GM20000 (cell line): Measurements from ENCODE around the gene LAMB3.

Experiments
- DNase-seq: peaks from one replicate; pipeline ENCODE4 v3.0.0; 2012; ENCODE audit warnings: low spot score
- TF ChIP-seq, protein P1 (sequence below): IDR thresholded peaks from 2 replicates; pipeline ENCODE4 v1.5.1; 2012; ENCODE audit warnings: mild to moderate bottlenecking, control low read depth; ENCODE audit errors: extremely low read depth, missing control alignments

The LAMB3 gene

GRCh38 chr1:209689477-209689876 is 37.3 kb upstream of the LAMB3 start:
- no peak for DNase-seq
- TF ChIP-seq, protein P1, sequence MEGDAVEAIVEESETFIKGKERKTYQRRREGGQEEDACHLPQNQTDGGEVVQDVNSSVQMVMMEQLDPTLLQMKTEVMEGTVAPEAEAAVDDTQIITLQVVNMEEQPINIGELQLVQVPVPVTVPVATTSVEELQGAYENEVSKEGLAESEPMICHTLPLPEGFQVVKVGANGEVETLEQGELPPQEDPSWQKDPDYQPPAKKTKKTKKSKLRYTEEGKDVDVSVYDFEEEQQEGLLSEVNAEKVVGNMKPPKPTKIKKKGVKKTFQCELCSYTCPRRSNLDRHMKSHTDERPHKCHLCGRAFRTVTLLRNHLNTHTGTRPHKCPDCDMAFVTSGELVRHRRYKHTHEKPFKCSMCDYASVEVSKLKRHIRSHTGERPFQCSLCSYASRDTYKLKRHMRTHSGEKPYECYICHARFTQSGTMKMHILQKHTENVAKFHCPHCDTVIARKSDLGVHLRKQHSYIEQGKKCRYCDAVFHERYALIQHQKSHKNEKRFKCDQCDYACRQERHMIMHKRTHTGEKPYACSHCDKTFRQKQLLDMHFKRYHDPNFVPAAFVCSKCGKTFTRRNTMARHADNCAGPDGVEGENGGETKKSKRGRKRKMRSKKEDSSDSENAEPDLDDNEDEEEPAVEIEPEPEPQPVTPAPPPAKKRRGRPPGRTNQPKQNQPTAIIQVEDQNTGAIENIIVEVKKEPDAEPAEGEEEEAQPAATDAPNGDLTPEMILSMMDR, result no peak

- DNase-seq, result no peak
- TF ChIP-seq, protein P1, result no peak
Measured at GRCh38 chr1:209688746-209689234, 36.6 kb upstream of the LAMB3 start.

- TF ChIP-seq, protein P1, result no peak
- no peak for DNase-seq
Measured at GRCh38 chr1:209686322-209686721, 34.1 kb upstream of the LAMB3 start.

DNA sequence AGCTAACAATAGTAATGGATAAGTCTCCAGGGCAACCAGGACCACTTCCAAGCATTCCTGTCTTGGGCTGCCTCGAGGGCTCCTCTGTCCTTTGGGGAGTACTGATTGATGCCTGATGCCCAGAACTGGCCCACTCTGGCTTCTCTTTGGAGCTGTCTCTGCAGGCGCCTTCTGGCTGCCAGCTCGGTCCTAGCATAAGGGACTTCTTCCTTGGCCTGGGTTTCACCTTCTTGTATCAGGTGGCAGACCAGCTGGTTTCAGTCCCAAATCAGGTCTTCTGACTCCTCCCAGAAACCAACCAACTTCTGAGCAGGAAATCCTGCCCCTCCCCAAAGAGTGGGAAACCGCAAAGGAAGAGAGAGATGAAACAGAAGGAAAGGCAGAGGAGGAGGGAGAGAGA is 33.6 kb upstream of the LAMB3 start:
- TF ChIP-seq, protein P1, result no peak
- no peak for DNase-seq

DNA sequence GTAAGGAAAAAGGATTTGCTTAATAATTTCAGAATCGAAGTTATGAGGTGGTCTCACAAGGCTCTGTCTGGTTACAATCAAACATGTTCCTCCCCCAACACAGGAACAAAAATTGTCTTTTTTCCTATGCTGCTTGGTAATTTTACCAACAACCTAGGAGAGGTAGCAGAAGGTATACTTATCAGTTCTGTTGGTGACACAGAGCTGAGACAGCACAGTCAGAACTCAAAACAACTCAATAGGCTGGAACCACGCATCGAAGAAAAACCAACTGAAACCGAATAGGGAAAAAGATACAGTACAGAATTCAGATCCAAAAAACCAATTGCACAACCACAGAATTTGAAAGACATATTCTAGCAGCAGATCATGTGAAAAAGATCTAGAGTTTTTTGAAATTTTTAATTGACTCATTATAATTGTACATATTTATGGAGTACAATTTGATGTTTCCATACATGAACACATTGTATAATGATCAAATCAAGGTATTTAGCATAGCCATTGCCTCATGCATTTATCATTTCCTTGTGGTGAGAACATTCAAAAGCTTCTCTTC is 26.8 kb upstream of the LAMB3 start:
- TF ChIP-seq, protein P1, result no peak
- no peak for DNase-seq

GRCh38 chr1:209675565-209676154 is 23.4 kb upstream of the LAMB3 start:
- no peak for DNase-seq
- TF ChIP-seq, protein P1, result no peak

- TF ChIP-seq, protein P1, result no peak
- peak; percentile 27 for DNase-seq
Measured at GRCh38 chr1:209674957-209675564, 22.8 kb upstream of the LAMB3 start, which contains the start of gene G0S2. TSS of gene G0S2 (plus strand) at chr1:209675412. CDS start at chr1:209675685, 273 bp downstream.
